H1 (cell line): Measurements from ENCODE around the gene NEK10. TPM values are rescaled to one million over a fixed set of nuclear protein-coding genes. Genes with fewer than 3 reads are reported as not detected.

ENCODE experiments used
- ATF3 ChIP-seq: IDR thresholded peaks from 2 replicates; pipeline ENCODE4 v1.6.1; 2011; ENCODE audit warnings: low read depth, mild to moderate bottlenecking, low read length; ENCODE audit not compliant: insufficient read depth
- RBBP5 ChIP-seq: IDR thresholded peaks from 2 replicates; pipeline ENCODE4 v1.7.1; 2012; ENCODE audit warnings: low read depth, mild to moderate bottlenecking, inconsistent platforms, low read length, moderate library complexity, borderline replicate concordance
- RXRA ChIP-seq: IDR thresholded peaks from 2 replicates; pipeline ENCODE4 v1.6.1; 2011; ENCODE audit warnings: low read depth, mild to moderate bottlenecking, low read length, moderate library complexity; ENCODE audit not compliant: insufficient read depth
- TAF7 ChIP-seq: optimal IDR thresholded peaks from 2 replicates; pipeline ENCODE3; 2011; ENCODE audit warnings: low read depth, mild to moderate bottlenecking, inconsistent platforms, low read length, moderate library complexity, borderline replicate concordance
- polyA plus RNA-seq, 7 experiments: library from polyadenylated mRNA; depleted of rRNA in 3 of 7; stranded (reverse) in 5 of 7; unstranded in 2 of 7; fragments of >200 nt in 5 of 7; fragments of 200-250 nt in 2 of 7; gene quantifications; 1 replicate in 5 of 7; 2 replicates in 1 of 7; 4 replicates in 1 of 7; pipeline versions ENCODE4 v1.2.1 to v1.2.3, GENCODE V29; 2011 to 2013; ENCODE audit warnings: missing spikeins in 2 of 7, mixed read lengths in 2 of 7
- total RNA-seq: library from RNA; stranded (reverse); fragmentation: NEBNext Ultra II Directional; extraction: Animal tissue kit (Norgen Biotek cat#: 25700); gene quantifications from 2 replicates; pipeline ENCODE4 v1.2.1, GENCODE V29; 2021

Gene NEK10
- total and polyA plus RNA-seq, 2 of the 8 experiments (the other 6 are each of a cell fraction or from before 2014, with no cell fraction given), result 0.18 to 0.50 TPM

DNA sequence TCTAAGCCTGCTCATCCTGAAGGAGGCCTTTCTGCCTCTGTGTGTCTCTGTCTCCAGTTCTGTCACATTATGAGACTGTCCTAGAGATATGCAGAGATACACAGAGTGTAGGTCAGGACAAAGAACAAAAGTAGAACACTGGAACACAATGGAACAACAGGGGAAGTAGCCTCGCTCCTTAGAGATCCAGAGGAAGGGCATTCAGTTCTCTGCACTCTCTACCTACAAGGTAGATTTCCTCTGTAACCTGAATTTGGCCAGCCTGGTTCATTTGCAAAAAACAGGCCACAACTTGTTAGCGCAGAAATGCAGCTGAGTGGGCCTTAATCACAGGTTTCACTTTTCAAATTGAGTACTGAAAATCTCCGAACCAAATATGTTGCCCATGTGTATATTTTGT is 19.4 kb downstream of the NEK10 start (continued):
- TF ChIP-seq ATF3 (no peak), RXRA (no peak), RBBP5 (no peak), TAF7 (no peak)
